ENCODE measurements around the gene ZCCHC4.

ZCCHC4 gene

GRCh38 chr4:25378437-25378743 is 65.8 kb downstream of the ZCCHC4 start:
- no peak for DNase-seq

GRCh38 chr4:25379591-25379990 is 67.0 kb downstream of the ZCCHC4 start:
- no peak for DNase-seq

GRCh38 chr4:25383647-25384046 is 71.1 kb downstream of the ZCCHC4 start:
- DNase-seq, result no peak

- no peak for DNase-seq
Measured at GRCh38 chr4:25386926-25387325, 74.4 kb downstream of the ZCCHC4 start.

- DNase-seq, result no peak
Measured at GRCh38 chr4:25397305-25397704, 84.7 kb downstream of the ZCCHC4 start.

- no peak for DNase-seq
Measured at GRCh38 chr4:25399510-25399909, 86.9 kb downstream of the ZCCHC4 start.

GRCh38 chr4:25401066-25401465 is 88.5 kb downstream of the ZCCHC4 start:
- no peak for DNase-seq

- no peak for DNase-seq
Measured at GRCh38 chr4:25402521-25402920, 89.9 kb downstream of the ZCCHC4 start.

GRCh38 chr4:25403699-25404098 is 91.1 kb downstream of the ZCCHC4 start:
- DNase-seq, result no peak

- no peak for DNase-seq
Measured at GRCh38 chr4:25405453-25405852, 92.9 kb downstream of the ZCCHC4 start.

- no peak for DNase-seq
Measured at GRCh38 chr4:25406081-25406692, 93.6 kb downstream of the ZCCHC4 start.

- no peak for DNase-seq
Measured at GRCh38 chr4:25410820-25411529, 98.4 kb downstream of the ZCCHC4 start.

GRCh38 chr4:25413261-25413660 is 100.7 kb downstream of the ZCCHC4 start:
- no peak for DNase-seq

GRCh38 chr4:25417014-25417413 is 104.4 kb downstream of the ZCCHC4 start:
- DNase-seq, result no peak
